ENCODE measurements around the gene CDH4.

The CDH4 gene

GRCh38 chr20:61841551-61841950 is 589.5 kb downstream of the CDH4 start:
- Histone ChIP-seq H3K27me3 (ENCODE audit: low read depth) (no peaks in the 10 kb centered on the region), H3K4me1 (no peaks in the 10 kb centered on the region), H3K36me3 (replicated peaks) (no peaks in the 10 kb centered on the region), H3K9me3 (no peaks in the 10 kb centered on the region), H3K4me3 (no peak overlapping the region)
- DNase-seq (ENCODE audit: low spot score in 2 of 2) = no peak
- in situ Hi-C loops (cut with MboI; ENCODE audit: low sequenced_read_pairs) = no loop called here

GRCh38 chr20:61841966-61842365 is 589.9 kb downstream of the CDH4 start:
- in situ Hi-C loops (cut with MboI; ENCODE audit: low sequenced_read_pairs) = no loop called here
- H3K27me3 ChIP-seq (ENCODE audit: low read depth) = no peaks in the 10 kb centered on the region
- no peak for DNase-seq (ENCODE audit: low spot score in 2 of 2)

GRCh38 chr20:61844621-61845020 is 592.6 kb downstream of the CDH4 start:
- Histone ChIP-seq H3K9me3 (no peaks in the 10 kb centered on the region), H3K27me3 (ENCODE audit: low read depth) (no peaks in the 10 kb centered on the region), H3K4me1 (no peaks in the 10 kb centered on the region), H3K4me3 (no peak overlapping the region), H3K36me3 (replicated peaks) (no peaks in the 10 kb centered on the region)
- in situ Hi-C loops (cut with MboI; ENCODE audit: low sequenced_read_pairs) = no loop called here
- no peak for DNase-seq (ENCODE audit: low spot score in 2 of 2)

More at GRCh38 chr20:61841966-61842365, 589.9 kb downstream of the CDH4 start:
- H3K9me3 ChIP-seq = no peaks in the 10 kb centered on the region
- H3K36me3 ChIP-seq (replicated peaks) = no peaks in the 10 kb centered on the region
- no peak overlapping the region for H3K4me3 ChIP-seq
- H3K4me1 ChIP-seq = no peaks in the 10 kb centered on the region

GRCh38 chr20:61845233-61845671 is 593.2 kb downstream of the CDH4 start:
- H3K4me1 ChIP-seq = no peaks in the 10 kb centered on the region
- no peaks in the 10 kb centered on the region for H3K36me3 ChIP-seq (replicated peaks)
- no peaks in the 10 kb centered on the region for H3K27me3 ChIP-seq (ENCODE audit: low read depth)
- no peak for DNase-seq (ENCODE audit: low spot score in 2 of 2)
- no peak overlapping the region for H3K4me3 ChIP-seq
- in situ Hi-C loops (cut with MboI; ENCODE audit: low sequenced_read_pairs) = no loop called here
- no peaks in the 10 kb centered on the region for H3K9me3 ChIP-seq

- Histone ChIP-seq H3K4me3 (no peak overlapping the region), H3K27me3 (ENCODE audit: low read depth) (no peaks in the 10 kb centered on the region), H3K4me1 (no peaks in the 10 kb centered on the region), H3K9me3 (no peaks in the 10 kb centered on the region), H3K36me3 (replicated peaks) (no peaks in the 10 kb centered on the region)
- DNase-seq (ENCODE audit: low spot score in 2 of 2) = no peak
- in situ Hi-C loops (cut with MboI; ENCODE audit: low sequenced_read_pairs) = no loop called here
These were observed 594.0 kb downstream of the CDH4 start for GRCh38 chr20:61846074-61846473.

GRCh38 chr20:61846741-61847419 is 594.8 kb downstream of the CDH4 start:
- in situ Hi-C loops (cut with MboI; ENCODE audit: low sequenced_read_pairs) = no loop called here
- no peak for DNase-seq (ENCODE audit: low spot score in 2 of 2)
- Histone ChIP-seq H3K36me3 (replicated peaks) (no peaks in the 10 kb centered on the region), H3K27me3 (ENCODE audit: low read depth) (no peaks in the 10 kb centered on the region), H3K4me1 (no peaks in the 10 kb centered on the region), H3K4me3 (no peak overlapping the region), H3K9me3 (no peaks in the 10 kb centered on the region)

- Histone ChIP-seq H3K36me3 (replicated peaks) (no peaks in the 10 kb centered on the region), H3K4me3 (no peak overlapping the region), H3K9me3 (no peaks in the 10 kb centered on the region), H3K4me1 (no peaks in the 10 kb centered on the region), H3K27me3 (ENCODE audit: low read depth) (no peaks in the 10 kb centered on the region)
- no peak for DNase-seq (ENCODE audit: low spot score in 2 of 2)
- in situ Hi-C loops (cut with MboI; ENCODE audit: low sequenced_read_pairs) = no loop called here
These were observed 595.3 kb downstream of the CDH4 start for GRCh38 chr20:61847420-61847748.

GRCh38 chr20:61847986-61848385 is 595.9 kb downstream of the CDH4 start:
- Histone ChIP-seq H3K9me3 (no peaks in the 10 kb centered on the region), H3K27me3 (ENCODE audit: low read depth) (no peaks in the 10 kb centered on the region), H3K4me3 (no peak overlapping the region), H3K36me3 (replicated peaks) (no peaks in the 10 kb centered on the region), H3K4me1 (no peaks in the 10 kb centered on the region)
- in situ Hi-C loops (cut with MboI; ENCODE audit: low sequenced_read_pairs) = no loop called here
- no peak for DNase-seq (ENCODE audit: low spot score in 2 of 2)

- Histone ChIP-seq H3K4me3 (no peak overlapping the region), H3K27me3 (ENCODE audit: low read depth) (no peaks in the 10 kb centered on the region), H3K9me3 (no peaks in the 10 kb centered on the region), H3K4me1 (no peaks in the 10 kb centered on the region), H3K36me3 (replicated peaks) (no peaks in the 10 kb centered on the region)
- in situ Hi-C loops (cut with MboI; ENCODE audit: low sequenced_read_pairs) = no loop called here
- no peak for DNase-seq (ENCODE audit: low spot score in 2 of 2)
These were observed 596.8 kb downstream of the CDH4 start for GRCh38 chr20:61848851-61849250.

GRCh38 chr20:61849376-61849775 is 597.3 kb downstream of the CDH4 start:
- Histone ChIP-seq H3K4me3 (no peak overlapping the region), H3K4me1 (no peaks in the 10 kb centered on the region), H3K9me3 (no peaks in the 10 kb centered on the region), H3K27me3 (ENCODE audit: low read depth) (no peaks in the 10 kb centered on the region), H3K36me3 (replicated peaks) (no peaks in the 10 kb centered on the region)
- in situ Hi-C loops (cut with MboI; ENCODE audit: low sequenced_read_pairs) = no loop called here
- no peak for DNase-seq (ENCODE audit: low spot score in 2 of 2)

GRCh38 chr20:61849822-61850221 is 597.8 kb downstream of the CDH4 start:
- H3K36me3 ChIP-seq (replicated peaks) = no peaks in the 10 kb centered on the region
- H3K9me3 ChIP-seq = no peaks in the 10 kb centered on the region
- no peak for DNase-seq (ENCODE audit: low spot score in 2 of 2)
- H3K4me1 ChIP-seq = no peaks in the 10 kb centered on the region
- H3K27me3 ChIP-seq (ENCODE audit: low read depth) = no peaks in the 10 kb centered on the region
- in situ Hi-C loops (cut with MboI; ENCODE audit: low sequenced_read_pairs) = no loop called here
- H3K4me3 ChIP-seq = no peak overlapping the region

GRCh38 chr20:61850457-61850856 is 598.4 kb downstream of the CDH4 start:
- Histone ChIP-seq H3K4me1 (no peaks in the 10 kb centered on the region), H3K4me3 (no peak overlapping the region), H3K36me3 (replicated peaks) (no peaks in the 10 kb centered on the region), H3K27me3 (ENCODE audit: low read depth) (no peaks in the 10 kb centered on the region), H3K9me3 (no peaks in the 10 kb centered on the region)
- DNase-seq (ENCODE audit: low spot score in 2 of 2) = no peak
- in situ Hi-C loops (cut with MboI; ENCODE audit: low sequenced_read_pairs) = no loop called here

- no peak for DNase-seq (ENCODE audit: low spot score in 2 of 2)
- no peaks in the 10 kb centered on the region for H3K4me1 ChIP-seq
- no peaks in the 10 kb centered on the region for H3K9me3 ChIP-seq
- in situ Hi-C loops (cut with MboI; ENCODE audit: low sequenced_read_pairs) = no loop called here
- no peaks in the 10 kb centered on the region for H3K36me3 ChIP-seq (replicated peaks)
- no peak overlapping the region for H3K4me3 ChIP-seq
- H3K27me3 ChIP-seq (ENCODE audit: low read depth) = no peaks in the 10 kb centered on the region
These were observed 599.2 kb downstream of the CDH4 start for GRCh38 chr20:61850926-61851900.

GRCh38 chr20:61852268-61853072 is 600.4 kb downstream of the CDH4 start:
- Histone ChIP-seq H3K9me3 (no peaks in the 10 kb centered on the region), H3K36me3 (replicated peaks) (no peaks in the 10 kb centered on the region), H3K27me3 (ENCODE audit: low read depth) (no peaks in the 10 kb centered on the region), H3K4me3 (no peak overlapping the region), H3K4me1 (no peaks in the 10 kb centered on the region)
- no peak for DNase-seq (ENCODE audit: low spot score in 2 of 2)
- in situ Hi-C loops (cut with MboI; ENCODE audit: low sequenced_read_pairs) = no loop called here

Data from HAP-1 (cell line).